Activated CD4-positive, CD25-positive, alpha-beta regulatory T cell treated with anti-CD3 and anti-CD28 coated beads, Interleukin-2, amount 50 U/mL, for 24 hours (primary cell): Measurements from ENCODE around the gene SUSD1.

Experiments used
- ATAC-seq, 2 donors: fragments of 150-1000 bp; cut with Tn5 transposase; one replicate each; pipeline ENCODE4 v1.10.0; 2021; ENCODE audit warnings: mild to moderate bottlenecking in 1 of 2, moderate library complexity in 1 of 2

SUSD1 gene

DNA sequence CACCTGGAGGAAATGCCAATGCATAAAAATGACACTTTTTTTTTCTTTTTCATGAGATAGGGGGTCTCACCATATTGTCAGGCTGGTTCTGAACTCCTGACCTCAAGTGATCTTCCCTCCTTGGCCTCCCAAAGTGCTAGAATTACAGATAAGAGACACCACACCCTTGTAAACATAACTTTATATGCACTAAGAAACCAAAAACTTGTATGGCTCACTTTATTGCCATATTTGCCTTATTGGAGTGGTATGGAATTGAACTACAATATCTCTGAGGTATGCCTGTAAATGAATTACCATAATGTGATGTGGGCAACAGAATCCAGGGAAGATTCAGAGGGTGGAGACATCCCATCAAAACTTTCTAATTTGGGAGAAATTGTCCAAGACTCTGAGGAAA, 164.6 kb downstream of the SUSD1 start:
- ATAC-seq = no peak

DNA sequence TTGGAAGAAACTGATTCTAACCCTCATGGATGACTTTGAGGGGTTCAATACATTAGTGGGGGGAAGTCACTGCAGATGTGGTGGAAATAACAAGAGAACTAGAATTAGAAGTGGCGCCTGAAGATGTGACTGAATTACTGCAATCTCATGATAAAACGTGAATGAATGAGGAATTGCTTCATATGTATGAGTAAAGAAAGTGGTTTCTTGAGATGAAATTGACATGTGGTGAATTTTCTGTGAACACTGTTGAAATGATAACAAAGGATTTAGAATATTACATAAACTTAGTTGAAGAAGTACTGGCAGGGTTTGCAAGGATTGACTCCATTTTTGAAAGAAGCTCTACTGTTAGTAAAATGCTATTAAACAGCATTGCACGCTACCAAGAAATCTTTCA, 165.4 kb downstream of the SUSD1 start:
- ATAC-seq = no peak

DNA sequence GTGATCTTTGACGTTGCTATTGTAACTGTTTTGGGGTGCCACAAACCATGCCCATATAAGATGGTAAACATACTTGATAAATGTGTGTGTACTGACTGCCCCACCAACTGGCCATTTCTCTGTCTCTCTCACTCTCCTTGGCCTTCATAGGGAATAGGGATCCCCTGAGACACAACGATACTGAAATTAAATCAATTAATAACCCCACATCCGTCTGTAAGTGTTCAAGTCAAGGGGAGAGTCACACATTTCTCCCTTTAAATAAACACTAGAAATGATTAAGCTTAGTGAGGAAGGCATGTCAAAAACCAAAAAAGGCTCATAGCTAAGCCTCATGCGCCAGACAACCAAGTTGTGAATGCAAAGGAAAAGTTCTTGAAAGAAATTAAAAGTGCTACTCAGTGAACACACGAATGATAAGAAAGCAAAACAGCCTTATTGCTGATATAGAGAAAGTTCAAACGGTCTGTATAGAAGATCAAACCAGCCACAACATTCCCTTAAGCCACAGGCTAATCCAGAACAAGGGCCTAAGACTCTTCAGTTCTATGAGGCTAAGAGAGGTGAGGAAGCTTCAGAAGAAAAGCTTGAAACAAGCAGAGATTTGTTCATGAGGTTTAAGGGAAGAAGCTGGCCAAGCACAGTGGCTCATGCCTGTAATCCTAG, 167.4 kb downstream of the SUSD1 start:
- ATAC-seq = no peak

DNA sequence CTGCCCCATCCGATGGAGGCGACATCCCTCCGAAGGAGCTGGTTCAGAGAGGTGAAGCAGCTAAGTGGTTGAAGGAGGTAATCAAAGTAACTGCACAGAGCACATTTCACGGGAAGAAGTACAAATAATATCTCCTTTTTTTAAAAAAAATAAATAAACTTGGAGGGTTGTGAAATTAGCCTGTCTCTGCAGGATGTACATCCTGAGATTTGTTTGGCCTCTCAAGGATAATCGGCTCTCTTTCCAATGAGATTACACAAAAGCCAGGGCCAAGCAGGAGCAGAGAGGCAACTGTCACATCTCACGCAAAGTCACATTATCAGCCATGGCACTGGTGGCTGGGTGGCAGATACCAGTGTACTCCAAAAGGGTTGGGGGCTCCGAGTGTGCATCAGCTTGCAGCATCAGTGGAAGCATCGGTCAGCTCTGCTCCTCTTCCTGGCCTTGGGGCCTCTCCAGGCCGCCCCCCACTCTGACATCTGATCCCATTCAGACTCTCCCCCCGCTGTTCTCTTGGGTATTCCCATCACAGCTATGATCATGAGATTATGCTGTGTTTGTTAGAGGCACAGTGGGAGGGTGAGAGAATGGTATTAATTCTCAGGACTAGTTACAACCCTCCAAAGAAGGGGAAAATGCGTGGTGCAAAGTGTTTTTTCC, 168.6 kb downstream of the SUSD1 start:
- no peak for ATAC-seq

DNA sequence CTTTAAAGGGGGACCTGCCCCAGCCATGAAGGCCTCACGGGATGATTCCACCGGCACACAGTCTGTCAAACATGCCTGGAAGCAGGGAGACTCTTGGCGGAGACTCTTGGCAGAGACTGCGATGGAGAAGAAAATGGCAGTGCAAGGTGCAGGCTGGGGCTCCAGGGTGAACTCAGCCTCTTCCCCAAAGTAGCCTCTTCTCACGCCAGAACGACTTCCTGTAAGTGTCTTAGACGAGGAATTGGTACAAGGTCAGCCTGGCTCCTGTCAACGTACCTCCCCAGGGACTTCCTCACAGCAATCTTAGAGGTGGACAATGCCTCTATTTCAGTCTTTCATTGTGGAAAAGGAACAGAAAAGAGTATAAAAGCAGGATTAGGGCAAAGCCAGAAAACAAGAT, 169.2 kb downstream of the SUSD1 start:
- no peak for ATAC-seq

DNA sequence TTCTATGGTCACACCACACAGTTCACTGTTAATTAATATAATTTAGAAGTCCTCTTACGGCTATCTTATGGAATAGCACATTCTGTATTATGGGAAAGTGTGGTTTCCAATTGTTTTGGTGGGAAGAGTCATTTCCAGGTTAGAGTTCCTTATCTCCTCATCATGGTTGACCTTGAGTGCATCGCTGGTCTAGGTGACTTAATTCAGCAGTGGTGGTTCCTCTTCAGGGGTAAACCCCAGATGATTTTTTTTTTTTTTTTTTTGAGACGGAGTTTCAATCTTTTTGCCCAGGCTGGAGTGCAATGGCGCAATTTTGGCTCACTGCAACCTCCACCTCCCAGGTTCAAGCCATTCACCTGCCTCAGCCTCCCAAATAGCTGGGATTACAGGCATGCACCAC, 171.6 kb downstream of the SUSD1 start:
- ATAC-seq = no peak

DNA sequence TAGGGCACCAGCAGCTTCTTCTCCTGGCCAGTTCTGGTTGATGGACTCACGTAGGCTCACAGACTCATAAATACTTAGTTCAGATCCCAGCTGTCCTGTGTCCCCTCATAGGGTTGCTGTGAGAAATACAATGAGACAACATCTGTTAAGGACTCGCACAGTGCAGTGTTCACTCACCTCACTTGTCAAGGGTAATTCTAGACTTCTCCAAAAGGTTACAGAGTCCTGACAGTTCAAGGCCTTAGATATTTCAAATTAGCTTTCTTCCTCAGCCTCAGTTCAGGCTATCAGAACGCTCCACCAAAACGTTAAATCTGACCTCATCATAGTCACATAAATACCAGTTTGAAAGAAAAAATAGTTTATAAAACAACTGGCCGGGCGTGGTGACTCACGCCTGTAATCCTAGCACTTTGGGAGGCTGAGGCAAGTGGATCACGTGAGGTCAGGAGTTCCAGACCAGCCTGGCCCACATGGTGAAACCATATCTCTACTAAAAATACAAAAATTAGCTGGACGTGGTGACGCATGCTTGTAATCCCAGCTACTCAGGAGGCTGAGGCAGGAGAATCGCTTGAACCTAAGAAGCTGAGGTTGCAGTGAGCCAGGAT, 172.1 kb downstream of the SUSD1 start:
- peak; percentile 15 to 18 for ATAC-seq

DNA sequence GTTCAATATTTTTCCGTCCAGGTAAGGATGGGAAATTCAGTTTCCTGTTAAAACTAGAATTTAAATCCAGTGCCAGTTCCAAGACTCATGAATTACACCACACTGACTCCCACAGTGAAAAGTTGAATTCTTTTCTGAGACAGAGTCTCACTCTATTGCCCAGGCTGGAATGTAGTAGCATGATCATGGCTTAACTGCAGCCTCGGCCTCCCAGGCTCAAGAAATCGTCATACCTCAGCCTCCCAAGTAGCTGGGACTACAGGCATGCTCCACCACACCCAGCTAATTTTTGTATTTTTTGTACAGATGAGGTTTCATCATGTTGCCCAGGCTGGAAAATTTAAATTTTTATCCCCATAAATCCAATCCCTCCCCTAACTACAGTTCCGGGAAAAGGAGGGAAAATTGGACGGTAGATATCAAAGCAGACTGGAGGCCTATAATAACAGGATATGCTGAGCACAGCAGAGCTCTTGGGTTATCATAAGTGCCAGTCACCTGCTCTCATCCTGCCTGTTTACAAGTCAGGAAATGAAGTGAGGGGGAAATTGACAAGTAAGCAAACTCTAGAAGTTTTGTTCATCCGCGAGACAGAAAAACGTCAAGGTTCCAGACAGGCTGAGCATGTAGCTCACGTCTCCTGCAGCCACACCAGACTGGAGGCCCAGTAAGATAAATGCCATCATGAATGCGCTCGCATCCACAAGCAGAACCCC, 172.8 kb downstream of the SUSD1 start:
- peak; percentile 49 to 61 for ATAC-seq

DNA sequence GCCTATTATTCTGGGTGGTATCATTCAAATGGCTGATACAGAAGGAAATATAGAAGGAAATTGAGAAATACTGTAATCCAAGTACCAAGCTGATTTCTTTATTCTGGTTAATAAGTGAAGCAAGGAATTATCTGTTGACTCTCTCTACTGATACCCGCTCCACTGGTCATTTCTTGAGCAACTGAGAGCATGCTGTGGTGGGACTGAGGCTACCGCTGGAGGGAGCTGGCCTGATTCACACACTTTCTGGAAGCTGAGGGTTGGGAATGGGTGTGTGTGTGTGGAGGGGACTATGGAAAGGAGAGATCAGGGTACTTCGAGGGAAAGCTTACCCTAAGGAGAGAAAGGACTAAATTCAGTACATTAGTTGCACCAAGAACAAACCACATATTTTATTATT, 174.4 kb downstream of the SUSD1 start:
- no peak for ATAC-seq

DNA sequence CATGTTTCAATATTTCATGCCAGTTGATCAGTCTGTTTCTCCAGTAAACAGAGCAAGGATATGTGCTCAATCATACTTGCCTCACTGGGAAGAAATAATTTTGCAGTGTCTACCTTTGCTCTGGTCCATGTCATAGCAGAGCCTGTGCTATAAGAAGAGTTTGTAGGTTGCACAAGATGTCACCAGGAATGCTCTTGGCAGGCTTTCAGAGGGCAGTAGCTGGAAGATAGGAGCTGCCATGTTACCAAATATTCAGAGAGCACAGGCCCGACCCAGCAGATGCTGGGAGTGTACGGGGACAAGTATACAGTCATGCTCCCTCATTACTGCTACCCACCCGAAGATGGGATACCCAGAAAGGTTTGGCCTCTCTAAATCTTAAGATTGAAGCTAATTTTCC, 175.8 kb downstream of the SUSD1 start:
- ATAC-seq = no peak

DNA sequence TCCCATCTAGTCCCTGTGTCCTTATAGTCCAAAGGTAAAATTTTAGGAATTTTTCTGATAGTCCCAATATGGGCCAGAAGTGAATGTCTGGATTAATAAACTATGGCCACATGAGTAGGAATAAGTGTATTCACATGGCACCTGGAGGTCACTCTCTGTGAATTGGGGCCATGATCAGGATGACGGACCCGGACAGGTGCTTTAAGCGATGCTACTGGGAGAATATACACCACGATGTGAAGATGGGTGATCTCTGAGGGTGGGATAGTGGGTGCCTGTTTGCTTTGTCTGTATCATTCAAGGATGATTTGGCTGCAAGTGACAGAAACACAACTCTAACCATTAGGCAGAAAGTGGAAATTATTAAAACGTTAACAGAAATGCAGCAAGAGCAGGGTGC, 177.3 kb downstream of the SUSD1 start:
- ATAC-seq = no peak

DNA sequence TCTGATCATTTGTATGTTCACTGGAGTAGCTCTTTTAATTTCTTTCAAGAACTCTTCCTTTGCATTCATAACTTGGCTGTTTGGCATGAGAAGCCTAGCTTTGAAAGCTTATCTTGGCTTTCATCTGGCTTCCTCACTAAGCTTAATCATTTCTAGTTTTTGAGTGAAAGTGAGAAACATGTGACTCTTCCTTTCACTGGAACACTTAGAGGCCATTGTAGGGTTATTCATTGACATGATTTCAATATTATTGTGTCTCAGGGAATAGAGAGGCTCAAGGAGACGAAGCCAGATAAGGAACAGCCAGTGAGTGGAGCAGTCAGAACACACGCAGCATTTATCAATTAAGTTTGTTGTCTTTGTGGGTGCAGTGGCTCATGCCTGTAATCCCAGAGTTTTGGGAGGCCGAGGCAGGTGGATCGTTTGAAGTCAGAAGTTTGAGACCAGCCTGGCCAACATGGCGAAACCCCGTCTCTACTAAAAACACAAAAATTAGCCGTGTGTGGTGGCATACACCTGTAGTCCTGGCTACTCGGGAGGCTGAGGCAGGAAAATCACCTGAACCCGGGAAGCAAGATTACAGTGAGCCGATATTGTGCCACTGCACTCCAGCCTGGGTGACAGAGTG, 180.2 kb downstream of the SUSD1 start:
- ATAC-seq = peak; percentile 23 to 50

DNA sequence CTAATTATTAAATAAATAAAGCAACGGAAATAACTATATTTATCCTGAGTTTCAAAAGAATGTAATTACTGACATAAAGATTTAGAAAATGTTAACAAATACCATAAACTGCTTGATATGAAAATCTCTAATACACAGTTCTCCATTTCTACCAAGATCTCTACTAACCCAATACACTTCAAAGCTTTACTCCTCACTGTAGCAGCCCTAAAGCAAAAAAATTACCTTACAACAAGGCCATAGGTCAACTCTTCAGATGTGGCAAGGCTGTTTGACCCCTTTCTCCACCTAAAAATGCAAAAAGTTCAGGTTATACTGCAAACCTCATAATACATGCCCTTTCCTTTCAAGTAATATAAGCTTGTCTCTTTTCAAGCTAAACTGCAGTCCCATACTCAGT, 181.8 kb downstream of the SUSD1 start:
- no peak for ATAC-seq

DNA sequence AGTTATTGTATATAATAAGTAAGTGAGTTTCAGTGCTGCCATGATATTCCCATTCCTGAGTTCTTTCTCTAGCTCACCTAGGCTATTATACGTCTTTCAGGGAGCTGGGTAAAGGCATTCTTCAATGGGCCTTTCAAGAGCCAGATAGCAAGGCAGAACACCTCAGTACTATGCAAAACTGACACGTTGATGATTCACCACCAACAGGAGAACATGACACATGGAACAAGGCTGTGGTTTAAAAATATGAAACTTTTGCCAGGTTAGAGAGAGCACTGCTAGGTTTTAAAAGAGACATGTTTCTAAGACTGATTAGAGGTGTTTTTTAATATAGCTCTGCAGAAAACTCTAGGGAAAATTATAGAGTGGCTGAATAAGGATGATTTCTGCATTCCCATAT, 182.6 kb downstream of the SUSD1 start:
- ATAC-seq = peak; percentile 97 to 99

DNA sequence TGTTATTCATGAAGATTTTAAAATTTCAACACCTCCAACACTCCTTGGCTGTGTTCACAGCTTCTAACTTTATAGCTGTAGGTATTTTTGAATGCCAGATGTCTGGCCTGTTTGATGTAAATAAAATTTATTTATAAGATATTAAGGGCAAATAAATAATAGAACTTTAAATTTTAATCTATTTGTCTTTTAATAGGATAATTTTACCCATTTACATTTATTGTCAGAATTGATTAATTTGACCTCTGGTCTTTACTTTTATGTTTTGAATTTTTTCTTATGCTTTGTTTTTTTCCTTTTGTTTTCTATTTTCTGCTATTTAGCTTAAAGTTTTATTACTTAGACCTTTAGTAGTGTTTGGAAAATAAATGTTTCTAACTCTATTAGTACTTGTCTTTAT, 183.9 kb downstream of the SUSD1 start:
- ATAC-seq = no peak
